Tibial artery (tissue), 4 donors: ENCODE results near the gene ADAM19.

ENCODE experiments used
- DNase-seq, 2 donors: peaks; one replicate each; pipeline ENCODE4 v3.0.0-alpha.2; 2019
- H3K27ac ChIP-seq, 2 donors: fragments of 200-600 bp; sonication (generic) in 1 of 2; 1 replicate in 1 of 2; 2 replicates in 1 of 2; pipeline ENCODE4 v1.5.1; 2018 to 2019; ENCODE audit warnings: mild to moderate bottlenecking in 1 of 2
- H3K27me3 ChIP-seq, 2 donors: fragments of 200-600 bp; sonication (generic) in 1 of 2; one replicate each; pipeline versions ENCODE4 v1.5.1 to v1.6.0; 2016 to 2019
- H3K36me3 ChIP-seq, 3 donors: fragments of 200-600 bp; sonication (generic) in 2 of 3; one replicate each; pipeline ENCODE4 v1.5.1; 2016 to 2019; ENCODE audit warnings: mild to moderate bottlenecking in 2 of 3
- H3K4me1 ChIP-seq, 4 donors: fragments of 200-600 bp; sonication (generic) in 2 of 4; 1 replicate in 3 of 4; 2 replicates in 1 of 4; pipeline ENCODE4 v1.5.1; 2016 to 2019
- H3K4me3 ChIP-seq, 2 donors: fragments of 200-600 bp; sonication (generic) in 1 of 2; 1 replicate in 1 of 2; 2 replicates in 1 of 2; pipeline ENCODE4 v1.5.1; 2018 to 2019; ENCODE audit warnings: mild to moderate bottlenecking in 2 of 2
- H3K9me3 ChIP-seq, 3 donors: fragments of 200-600 bp; sonication (generic) in 1 of 3; one replicate each; pipeline ENCODE4 v1.5.1; 2016 to 2019
- intact Hi-C: fragments of 100-400 bp; cut with DNase I; formaldehyde crosslinking; loops from one replicate; pipeline ENCODE4 v1.15.0; 2023; ENCODE audit warnings: low total_unique reads
- TF ChIP-seq, protein P1 (sequence below), 2 experiments: fragments of 200-600 bp in 1 of 2; fragments of 450-650 bp in 1 of 2; IDR thresholded peaks; one replicate each; pipeline ENCODE4 v1.5.1; 2017 to 2019; ENCODE audit warnings: antibody characterized with exemption in 2 of 2, mild to moderate bottlenecking in 1 of 2, moderate library complexity in 1 of 2

ADAM19 gene

DNA sequence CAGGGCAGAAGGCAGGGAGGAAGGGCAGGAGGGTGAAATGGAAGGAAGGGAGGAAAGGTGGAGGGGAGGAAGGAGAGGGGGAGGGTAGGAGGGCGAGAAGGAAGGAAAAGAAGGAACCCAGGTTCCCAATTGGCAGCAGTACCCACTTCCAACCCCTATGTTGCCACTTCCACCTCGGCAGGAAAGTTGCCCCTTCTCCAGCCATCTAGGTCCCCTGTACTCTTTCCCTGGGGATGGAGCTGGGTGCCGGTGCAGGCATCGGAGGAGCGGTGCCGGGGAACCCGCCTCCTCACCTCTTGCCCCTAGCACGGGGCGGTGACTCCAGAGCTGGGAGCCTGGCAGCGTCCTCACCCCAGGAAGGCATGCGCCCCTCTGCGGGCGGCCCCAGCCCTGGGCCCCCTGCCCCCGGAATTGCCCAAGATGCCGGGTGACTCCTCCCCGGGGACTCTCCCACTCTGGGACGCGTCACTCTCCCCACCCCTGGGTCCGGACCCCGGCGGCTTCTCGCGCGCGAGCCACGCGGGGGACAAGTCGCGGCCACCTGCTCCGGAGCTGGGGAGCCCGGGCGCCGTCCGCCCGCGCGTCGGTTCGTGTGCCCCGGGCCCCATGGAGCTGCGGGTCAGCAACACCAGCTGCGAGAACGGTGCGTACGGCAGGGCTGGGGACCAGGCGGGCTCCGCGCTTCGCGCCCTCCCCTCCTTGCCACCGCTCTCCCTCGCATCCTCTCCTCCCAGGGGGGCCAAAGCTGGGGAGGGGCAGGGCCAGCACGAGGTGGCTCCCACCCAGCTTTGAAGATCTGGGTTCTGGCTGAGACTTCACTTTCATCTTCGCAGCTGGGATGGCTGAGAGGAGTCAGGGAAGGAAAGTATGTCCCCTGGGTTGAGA lies 115.6 kb downstream of the ADAM19 start, which contains the start of gene NIPAL4:
TSS of gene NIPAL4 (plus strand) at position 499 of the 885 bp plus-strand sequence. CDS start at position 607, 108 bp downstream.
- peaks cover 0 to 22% (median 14%) of the 10 kb centered on the region in 4 donors for H3K4me1 ChIP-seq
- no peaks in the 10 kb centered on the region for H3K36me3 ChIP-seq
- no peaks in the 10 kb centered on the region for H3K9me3 ChIP-seq
- H3K27ac ChIP-seq, result peak within 1 kb of the TSS in 1 of 2 donors; percentile 34
- intact Hi-C loops, result no loop called here
- peak within 1 kb of the TSS; percentile 49 to 58 for H3K4me3 ChIP-seq
- TF ChIP-seq, protein P1, sequence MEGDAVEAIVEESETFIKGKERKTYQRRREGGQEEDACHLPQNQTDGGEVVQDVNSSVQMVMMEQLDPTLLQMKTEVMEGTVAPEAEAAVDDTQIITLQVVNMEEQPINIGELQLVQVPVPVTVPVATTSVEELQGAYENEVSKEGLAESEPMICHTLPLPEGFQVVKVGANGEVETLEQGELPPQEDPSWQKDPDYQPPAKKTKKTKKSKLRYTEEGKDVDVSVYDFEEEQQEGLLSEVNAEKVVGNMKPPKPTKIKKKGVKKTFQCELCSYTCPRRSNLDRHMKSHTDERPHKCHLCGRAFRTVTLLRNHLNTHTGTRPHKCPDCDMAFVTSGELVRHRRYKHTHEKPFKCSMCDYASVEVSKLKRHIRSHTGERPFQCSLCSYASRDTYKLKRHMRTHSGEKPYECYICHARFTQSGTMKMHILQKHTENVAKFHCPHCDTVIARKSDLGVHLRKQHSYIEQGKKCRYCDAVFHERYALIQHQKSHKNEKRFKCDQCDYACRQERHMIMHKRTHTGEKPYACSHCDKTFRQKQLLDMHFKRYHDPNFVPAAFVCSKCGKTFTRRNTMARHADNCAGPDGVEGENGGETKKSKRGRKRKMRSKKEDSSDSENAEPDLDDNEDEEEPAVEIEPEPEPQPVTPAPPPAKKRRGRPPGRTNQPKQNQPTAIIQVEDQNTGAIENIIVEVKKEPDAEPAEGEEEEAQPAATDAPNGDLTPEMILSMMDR (IDR thresholded peaks at IDR 0.05), result no peak
- no peak for DNase-seq
- peaks cover 0 to 13% of the 10 kb centered on the region in 2 donors for H3K27me3 ChIP-seq

DNA sequence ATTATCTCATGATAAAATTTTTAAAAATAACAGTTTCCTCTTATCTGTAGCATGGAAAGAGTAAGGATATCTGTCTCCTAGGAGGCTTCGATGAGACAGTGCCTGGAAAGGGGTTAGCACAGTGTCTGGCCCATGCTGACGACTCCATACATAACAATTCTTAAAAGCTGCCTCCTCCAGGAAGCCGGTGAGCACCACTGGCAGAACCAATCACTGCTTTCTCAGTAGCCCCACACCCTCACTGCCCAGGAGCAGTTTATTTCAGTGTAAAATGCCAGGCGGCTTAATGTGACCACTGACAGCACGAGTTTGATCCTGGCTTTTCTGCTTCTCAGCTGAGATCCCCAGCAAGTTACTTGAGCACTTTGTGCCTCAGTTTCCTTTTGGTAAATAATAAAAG lies 116.7 kb downstream of the ADAM19 start:
- DNase-seq, result no peak
- Histone ChIP-seq H3K4me1 (peaks cover 0 to 12% (median 10%) of the 10 kb centered on the region in 4 donors), H3K27ac (no peak overlapping the region), H3K36me3 (no peaks in the 10 kb centered on the region), H3K27me3 (peaks cover 0 to 13% of the 10 kb centered on the region in 2 donors), H3K9me3 (no peaks in the 10 kb centered on the region), H3K4me3 (no peak overlapping the region)
- TF ChIP-seq, protein P1 (IDR thresholded peaks at IDR 0.05), result no peak
- intact Hi-C loops, result no loop called here

DNA sequence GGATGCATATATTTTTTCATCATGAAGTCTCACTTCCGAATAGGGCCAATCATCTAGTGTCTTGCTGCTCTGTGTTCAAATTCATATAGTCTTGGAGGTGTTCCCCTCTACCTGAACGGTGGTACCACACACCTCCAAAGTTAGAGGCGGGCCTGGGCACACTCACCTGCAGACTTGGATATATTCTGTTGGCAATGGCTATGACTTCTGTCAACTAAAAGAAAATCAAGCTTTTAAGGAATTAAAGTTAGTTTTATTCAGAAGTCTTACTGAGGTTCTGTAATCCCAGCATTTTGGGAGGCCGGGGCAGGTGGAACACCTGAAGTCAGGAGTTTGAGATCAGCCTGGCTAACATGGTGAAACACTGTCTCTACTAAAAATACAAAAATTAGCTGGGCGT lies 118.2 kb downstream of the ADAM19 start:
- Histone ChIP-seq H3K9me3 (no peaks in the 10 kb centered on the region), H3K4me3 (no peak overlapping the region), H3K4me1 (peaks cover 0 to 12% (median 10%) of the 10 kb centered on the region in 4 donors), H3K36me3 (no peaks in the 10 kb centered on the region), H3K27ac (no peak overlapping the region), H3K27me3 (peaks cover 0 to 13% of the 10 kb centered on the region in 2 donors)
- DNase-seq, result no peak
- TF ChIP-seq, protein P1 (IDR thresholded peaks at IDR 0.05), result no peak
- intact Hi-C loops, result no loop called here

DNA sequence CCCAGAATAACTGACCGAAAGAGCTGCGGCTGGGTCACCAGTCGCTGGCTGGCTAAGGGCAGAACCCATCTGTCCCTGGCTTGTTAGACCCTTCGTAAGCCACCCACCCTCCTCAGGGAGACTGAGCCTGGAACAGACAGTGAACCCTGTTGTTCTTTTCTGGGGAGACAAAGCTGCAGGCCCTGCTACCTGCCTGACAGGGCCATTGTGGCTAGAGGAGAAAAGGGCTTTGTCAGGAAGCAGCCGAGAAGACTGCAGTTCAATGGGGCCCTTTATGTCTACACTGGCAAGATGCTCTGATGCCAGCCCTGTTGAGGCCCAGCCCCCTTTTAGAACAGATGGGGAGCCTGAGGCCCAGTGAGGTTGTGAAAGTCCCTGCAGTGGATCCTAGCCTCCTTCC lies 119.3 kb downstream of the ADAM19 start:
- no peak overlapping the region for H3K4me3 ChIP-seq
- H3K27me3 ChIP-seq, result peaks cover 0 to 9% of the 10 kb centered on the region in 2 donors
- no peaks in the 10 kb centered on the region for H3K9me3 ChIP-seq
- H3K4me1 ChIP-seq, result peaks cover 0 to 12% (median 10%) of the 10 kb centered on the region in 4 donors
- TF ChIP-seq, protein P1 (IDR thresholded peaks at IDR 0.05), result no peak
- no peak for DNase-seq
- H3K36me3 ChIP-seq, result no peaks in the 10 kb centered on the region
- H3K27ac ChIP-seq, result no peak overlapping the region
- intact Hi-C loops, result no loop called here

DNA sequence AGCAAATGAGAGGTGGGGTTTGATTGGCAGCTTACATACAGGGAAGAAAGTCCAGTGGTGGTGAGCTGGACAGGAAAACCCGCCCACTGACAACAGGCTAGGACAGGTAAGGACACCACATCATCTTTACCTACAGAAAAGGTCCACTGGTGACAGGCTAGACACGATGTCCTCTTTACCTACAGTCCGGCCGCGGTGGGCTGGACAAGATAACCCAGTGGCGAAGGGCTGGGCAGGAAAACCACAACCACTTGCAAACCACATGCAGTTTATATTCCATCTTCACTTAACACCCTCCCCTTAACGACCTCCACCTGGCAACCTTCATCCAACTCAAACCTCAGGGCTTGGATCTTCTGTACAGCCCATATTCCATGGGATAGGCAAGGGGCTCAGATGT lies 120.5 kb downstream of the ADAM19 start:
- Histone ChIP-seq H3K27ac (no peak overlapping the region), H3K27me3 (peaks cover 0 to 3% of the 10 kb centered on the region in 2 donors), H3K4me1 (peaks cover 0 to 7% (median 5%) of the 10 kb centered on the region in 4 donors), H3K9me3 (no peaks in the 10 kb centered on the region), H3K4me3 (no peak overlapping the region), H3K36me3 (no peaks in the 10 kb centered on the region)
- TF ChIP-seq, protein P1 (IDR thresholded peaks at IDR 0.05), result no peak
- no peak for DNase-seq
- intact Hi-C loops, result no loop called here
